LoVo (cell line): ENCODE data around the gene PXYLP1.

Experiments used
- DNase-seq: peaks from one replicate; pipeline ENCODE4 v3.0.0-alpha.2; 2016; ENCODE audit warnings: low spot score

PXYLP1 gene

DNA sequence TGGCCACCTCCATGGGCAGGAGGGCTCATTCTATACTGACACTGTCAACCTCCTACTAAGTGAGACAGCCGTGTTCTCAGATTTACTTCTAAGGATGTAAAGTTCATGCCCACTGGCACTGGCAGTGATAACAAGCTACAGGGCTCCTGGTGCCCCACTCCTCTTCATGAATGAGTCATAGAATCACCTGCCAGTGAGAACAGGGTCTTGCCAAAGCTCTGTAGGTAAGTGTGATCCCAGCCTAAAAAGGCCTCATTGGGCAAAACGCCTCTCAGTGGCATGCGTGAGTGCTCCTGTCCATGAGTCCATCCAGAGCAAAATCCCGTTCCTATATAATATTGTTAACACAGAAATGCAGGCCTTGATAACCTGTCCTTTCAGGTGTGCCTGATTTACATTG, 17.4 kb downstream of the PXYLP1 start:
- DNase-seq, result no peak

DNA sequence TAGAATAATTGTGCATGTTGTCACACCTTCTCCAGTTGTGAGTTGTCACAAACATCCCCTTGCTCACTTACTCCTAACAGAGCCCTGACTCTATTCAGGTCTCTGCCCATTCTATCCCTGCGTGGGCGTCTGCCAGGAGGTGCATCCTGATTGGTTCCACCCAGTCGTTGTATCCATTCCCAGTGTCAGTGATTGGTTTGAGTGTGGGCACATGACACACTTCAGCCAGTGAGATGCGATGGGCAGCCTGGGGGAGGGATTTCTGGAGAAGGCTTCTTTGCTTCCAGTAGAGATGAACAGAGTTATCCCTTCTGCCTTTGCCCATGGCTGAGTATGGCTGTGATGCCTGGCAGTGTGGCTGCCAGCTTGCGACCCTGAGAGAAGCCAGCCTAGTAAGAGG, 18.7 kb downstream of the PXYLP1 start:
- no peak for DNase-seq

DNA sequence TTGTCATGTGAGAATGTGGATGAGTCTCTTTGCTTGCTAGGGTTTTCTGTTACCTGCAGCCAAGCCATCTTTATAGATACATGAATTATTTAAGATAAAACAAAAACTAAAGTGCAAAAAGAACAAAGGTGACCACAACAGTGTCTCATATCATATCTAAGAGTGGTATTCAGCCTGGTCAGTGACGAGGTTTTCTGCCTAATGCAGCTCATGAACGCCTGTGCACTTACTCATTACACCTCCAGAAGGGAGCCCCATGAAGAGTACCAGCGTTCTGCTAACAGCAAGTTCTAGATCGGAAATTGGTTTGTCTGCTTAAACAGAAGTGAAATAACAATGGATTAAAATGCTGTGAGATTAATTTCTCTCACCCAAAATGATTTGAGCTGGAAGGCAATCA, 19.2 kb downstream of the PXYLP1 start:
- DNase-seq, result no peak

DNA sequence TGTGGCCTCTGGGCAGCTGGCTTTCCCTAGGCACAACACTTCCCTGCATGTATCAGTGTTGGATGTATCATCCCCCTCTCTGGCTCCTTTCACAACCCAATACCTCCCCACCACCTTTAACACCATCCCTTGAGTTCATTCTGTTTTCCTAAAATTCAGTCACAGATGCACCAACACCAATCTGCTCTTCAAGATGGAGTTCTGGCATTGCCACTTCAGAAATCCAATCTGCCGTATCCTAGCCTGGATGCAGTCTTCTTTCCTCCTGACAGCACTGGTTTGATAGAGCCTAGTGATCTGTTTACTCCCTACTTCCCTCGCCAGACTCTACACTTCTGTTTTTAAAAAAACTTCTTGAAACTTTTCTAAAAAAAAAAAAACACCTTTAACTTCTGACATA, 21.7 kb downstream of the PXYLP1 start:
- no peak for DNase-seq

DNA sequence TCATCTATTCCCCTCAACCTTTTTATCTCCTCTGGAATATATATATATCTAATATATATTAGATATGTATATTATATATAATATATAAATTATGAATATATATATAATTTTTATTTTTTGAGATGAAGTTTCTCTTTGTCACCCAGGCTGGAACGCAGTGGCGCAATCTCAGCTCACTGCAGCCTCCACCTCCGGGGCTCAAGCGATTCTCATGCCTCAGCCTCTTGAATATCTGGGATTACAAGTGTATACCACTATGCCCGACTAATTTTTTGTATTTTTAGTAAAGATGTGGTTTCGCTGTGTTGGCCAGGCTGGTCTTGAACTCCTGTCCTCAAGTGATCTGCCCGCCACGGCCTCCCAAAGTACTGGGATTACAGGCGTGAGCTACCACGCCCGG, 22.2 kb downstream of the PXYLP1 start:
- DNase-seq, result no peak

DNA sequence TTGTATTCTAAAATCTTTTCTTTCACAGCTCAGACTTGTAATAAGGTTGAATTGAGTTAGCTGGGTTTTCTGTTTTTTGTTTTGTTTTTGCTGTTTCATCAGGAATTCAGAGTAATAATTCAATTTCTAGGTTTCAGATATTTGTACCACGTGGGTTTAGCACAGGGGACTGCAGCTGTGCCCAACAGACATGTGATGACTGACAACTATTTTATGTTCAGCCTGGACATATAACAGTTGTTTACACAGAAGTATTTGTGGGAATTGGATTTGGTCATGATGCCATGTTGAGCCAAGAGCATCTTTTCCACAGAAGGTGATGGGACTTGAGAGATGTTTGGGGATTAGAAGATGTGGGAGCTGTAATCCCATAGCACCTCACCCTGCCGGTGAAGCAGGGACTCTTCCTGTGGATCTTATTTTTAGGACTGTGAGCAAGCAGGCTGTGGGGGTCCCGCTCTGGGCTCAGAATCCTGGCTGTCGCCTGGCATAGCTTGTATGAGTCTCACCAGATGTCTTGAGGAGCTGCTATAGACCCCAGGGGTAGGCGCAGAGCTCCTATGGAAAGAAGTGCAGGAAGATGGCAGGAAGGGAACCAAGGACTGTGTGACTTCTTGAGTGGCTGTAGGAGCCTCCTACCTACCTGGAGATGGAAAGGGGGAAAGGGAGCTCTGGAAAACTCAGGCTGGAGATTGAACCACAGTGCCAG, 23.7 kb downstream of the PXYLP1 start:
- no peak for DNase-seq

DNA sequence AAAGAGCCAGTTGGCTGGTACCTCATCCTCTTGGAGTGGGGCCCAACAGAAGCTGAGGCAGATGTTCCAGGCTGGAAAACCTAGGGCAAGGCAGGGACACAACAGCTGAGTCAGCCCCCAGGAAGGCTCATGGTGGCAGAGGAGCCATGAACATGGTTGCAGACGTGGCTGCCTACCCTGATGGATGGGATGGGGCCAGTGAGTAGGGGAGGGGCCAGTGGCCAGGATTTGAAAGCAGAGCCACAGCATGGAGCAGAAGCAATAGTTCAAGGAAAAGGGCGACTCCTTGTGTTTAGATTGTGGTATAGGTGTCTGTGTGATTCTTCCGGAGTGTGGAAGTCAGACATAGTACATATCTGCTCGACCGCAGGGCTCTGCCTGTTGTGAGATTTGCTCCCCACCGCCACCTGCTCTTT, 24.2 kb downstream of the PXYLP1 start:
- no peak for DNase-seq

DNA sequence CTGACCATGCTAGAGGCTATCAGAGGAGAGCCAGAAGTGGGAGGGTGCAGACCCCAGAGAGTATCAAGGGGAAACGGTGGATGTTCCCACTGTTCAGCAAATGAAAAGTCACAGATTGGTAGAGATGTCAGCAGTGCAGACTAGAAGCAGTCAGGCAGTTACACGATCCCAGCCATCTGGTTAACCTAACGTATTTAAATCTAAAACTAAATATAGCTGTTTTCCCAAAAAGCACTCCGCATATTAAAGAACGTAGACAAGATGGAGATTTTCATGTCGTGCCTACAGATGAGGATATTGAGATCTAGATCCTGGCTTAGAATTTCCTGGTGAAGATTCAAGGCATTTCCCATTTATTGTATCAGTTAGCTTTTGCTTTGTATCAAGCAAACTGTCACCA, 25.2 kb downstream of the PXYLP1 start:
- DNase-seq, result no peak

DNA sequence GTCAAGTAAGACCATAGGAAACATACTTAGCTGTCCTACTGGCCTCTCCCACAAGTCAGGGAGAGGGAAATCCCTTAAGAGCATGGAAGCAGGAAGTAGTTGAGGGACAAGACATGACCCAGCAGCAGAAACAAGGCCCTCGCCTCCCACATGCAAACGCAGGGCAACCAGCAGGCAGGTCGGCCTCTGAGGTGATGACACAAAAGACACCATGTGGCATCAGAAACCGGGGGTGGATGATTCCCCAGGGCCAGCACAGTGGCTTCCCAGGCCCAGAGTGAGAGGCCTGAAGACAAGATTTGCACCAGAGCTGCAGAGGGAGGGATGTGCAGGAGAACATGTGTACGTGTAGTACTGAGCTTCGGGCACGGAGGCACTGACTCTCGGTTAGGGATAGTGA, 26.3 kb downstream of the PXYLP1 start:
- no peak for DNase-seq

DNA sequence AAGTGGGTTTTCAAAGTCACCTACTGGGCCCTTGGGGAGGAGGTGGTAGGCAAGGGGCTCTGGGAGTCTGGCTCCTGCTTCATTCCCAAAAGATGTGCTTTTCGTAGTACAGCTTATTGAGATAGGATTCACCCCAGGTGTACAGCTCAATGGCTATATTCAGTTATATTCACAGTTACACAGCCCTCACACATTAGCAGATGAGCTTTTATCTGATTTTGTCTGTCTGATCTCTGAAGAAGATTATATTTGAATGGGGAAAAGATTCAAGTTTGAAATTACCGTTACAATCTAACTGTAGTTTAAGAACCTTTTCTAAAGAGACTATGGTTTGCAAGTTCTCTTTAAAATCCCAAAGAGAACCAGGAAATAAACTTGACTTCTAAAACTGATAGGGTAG, 27.3 kb downstream of the PXYLP1 start:
- DNase-seq, result no peak

DNA sequence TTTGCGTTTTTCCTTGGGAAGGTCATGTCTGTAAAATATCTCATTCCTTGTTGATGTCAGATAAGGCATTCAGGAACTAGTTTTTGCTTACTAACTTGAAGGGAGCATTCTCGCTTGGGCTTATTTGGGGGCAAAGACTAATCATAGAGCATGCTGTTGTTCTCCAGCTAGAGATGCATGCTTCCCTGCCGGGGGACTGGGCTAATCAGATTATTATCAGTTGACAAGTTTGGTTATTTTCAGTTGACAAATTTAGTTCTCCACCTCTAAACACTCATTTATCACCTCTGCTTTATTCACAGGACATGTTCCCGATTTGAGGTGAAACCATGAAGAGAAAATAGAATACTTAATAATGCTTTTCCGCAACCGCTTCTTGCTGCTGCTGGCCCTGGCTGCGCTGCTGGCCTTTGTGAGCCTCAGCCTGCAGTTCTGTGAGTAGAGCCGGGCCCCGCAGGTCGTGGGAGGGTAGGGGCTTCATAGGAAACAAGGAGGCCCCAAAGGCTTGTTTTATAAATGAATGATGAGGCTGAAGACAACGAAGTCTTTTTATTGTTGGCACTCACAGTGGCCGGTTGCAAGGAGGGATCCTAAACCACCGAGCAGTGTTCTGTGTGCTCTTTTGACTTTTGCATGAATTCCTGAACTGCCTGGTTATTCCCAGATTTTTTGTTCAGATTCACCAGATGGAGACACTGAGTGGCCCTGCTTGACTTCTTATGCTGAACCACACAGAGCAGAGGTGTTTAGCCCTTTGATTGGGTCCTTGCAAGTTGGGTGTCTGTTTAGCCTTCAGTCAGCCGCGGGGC, 28.4 kb downstream of the PXYLP1 start:
- no peak for DNase-seq

DNA sequence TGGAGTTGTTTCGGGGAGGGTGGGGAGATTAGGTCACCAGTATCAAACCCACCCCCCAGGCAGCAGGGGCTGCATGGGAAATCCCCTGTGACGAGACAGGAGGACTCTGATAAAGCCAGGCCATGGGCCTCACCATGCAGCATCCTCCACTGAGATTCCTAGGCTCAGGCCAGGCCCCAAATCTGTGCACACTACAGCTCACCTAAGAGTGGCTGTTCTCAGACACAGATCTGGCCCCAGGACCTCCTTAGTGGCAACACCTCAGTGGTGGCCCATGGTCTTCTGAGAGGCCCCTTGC, 29.0 kb downstream of the PXYLP1 start:
- DNase-seq, result no peak

DNA sequence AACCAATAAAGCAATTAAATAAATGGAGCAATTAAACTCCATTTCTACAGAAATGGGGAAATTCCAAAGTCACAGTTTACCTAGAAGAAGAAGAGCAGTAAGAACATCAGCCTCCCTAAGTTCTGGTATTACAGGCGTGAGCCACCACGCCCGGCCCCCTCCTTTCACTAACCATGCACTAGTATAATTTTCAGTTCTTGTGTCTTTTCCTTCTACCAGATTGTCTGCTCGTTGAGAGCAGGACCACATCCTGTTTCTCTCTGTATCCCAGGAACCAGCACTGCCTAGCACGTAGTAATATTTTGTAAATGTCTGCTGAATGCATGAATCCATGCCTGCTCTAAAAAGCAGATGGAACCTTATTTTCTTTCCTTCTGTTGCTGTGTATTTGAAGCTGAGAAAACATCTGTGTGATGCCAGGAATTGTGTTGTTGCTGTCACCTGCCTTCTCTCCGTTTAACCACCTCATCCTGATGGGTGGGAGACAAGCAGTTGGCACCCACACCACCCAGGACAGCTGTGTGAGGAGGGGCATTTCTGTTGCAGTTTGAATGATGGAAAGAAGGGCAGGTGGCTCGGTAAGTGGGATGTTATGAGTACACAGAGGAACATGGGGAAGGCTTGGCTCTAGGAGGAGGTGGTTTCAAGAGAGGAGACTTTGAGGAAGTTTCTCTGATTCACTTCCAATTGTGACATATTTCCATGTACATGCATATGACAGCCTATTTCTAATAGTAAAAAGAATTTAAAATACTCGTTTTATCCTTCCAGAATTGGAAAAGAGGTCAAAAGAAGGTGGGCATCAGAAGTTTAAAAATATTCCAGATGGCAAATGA, 30.1 kb downstream of the PXYLP1 start:
- DNase-seq, result no peak

DNA sequence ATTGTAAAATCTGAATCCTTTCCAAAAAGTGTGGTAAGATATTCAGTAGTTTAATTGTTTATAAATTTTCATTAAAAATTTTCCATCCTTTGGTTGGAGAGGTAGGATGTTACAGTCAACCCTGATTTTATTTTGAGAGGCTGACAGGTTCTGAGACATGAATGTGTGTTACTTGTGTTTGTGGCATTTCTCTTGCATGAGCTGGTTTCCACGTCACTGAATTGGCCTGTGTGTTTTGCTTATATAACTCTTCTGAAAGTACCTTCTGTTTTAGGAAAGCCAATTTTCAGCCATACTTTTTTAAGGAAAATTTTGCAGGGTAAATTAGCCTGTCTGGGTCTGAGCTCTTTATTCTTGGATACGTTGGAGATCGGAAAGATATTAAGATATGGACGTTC, 30.7 kb downstream of the PXYLP1 start:
- no peak for DNase-seq

DNA sequence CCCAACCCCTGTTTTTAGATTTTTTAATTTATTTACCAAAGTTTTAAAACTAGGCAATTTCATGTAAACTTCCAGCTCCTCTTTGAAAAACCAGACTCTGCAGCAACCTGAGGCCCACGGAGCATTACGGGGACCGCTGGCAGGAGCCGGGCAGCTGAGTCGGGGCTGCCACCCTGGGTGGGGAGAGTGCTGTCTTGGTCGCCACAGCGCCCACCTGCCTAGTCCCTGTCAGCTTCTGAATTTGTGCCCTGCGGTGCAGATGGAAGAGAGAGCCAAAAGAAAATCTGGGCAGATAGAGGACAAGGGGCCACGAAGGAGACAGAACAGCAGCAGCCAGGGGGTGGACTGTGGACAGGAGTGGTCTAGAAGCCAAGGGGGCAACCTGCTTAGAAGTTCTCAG, 34.6 kb downstream of the PXYLP1 start:
- no peak for DNase-seq

DNA sequence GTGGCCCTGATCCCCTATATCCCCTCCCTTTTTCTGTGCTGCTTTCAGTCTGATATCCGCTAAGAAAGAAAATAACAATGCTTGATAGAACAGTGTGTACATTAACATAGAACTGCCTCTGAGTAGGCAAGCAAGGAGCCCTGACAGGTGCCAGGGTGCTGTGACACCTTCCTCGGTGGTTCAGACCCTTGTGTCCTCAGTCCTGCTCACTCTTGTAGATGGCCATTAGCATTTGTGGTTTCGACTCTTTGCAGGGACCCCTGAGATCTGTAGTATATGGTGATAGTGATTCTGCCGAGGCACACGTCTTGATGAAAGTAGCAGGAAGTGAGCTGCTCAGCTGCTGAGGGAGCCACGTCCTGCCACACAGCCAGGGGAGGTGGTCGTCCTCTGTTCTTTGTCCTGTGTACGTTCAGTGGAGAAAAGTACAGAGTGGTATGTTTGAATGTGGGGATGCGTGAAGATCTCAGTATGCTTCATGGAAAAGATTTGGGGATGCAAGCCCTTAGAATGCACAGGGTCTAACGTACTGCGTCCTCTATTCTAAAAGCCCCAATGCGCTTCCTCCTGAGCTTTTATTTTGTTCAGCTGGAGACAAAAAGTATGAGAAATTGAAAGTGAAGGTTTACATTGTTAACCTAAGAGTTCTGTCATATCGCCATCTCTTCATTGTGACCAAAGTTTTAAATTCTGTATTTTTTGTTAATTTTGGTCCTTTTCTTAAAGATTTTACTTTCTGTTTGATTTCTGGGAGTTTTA, 35.4 kb downstream of the PXYLP1 start:
- no peak for DNase-seq

DNA sequence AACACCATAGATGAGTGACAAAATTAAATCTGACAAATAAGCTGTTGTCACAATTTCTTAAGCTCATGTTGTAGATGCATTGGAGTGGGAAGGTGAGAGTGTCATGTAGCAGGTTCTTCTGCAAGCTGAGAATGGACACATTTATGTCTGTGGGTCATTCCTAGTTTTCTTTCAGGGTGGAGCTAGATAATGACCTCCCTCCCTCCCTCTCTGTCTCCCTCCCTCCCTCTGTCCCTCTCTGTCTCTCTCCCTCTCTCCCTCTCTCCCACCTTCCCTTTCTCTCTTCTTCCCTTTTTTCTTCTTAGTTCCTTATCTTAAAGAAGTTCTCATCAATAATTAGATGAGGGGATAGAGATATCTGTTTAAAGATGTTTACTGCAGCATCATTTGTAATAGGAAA, 36.0 kb downstream of the PXYLP1 start:
- no peak for DNase-seq

DNA sequence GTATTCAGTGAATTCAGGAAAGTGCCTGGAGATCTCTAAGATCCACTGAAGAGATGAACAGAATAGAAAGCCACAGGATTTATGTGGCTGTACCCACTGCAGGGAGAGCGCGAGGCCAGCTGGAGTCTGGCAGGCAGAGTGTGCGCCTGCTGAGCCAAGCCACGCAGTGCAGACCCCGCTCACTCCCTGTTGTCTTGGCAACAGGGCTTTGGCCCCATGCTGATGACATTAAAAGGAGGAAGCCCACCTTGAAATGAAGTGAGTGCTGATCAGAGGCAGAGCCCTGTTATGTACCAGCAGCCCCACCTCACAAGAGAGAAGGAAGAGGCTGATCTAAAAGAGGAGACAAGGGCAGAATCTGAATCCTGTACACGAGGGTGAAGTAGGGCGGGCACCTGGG, 36.7 kb downstream of the PXYLP1 start:
- no peak for DNase-seq

DNA sequence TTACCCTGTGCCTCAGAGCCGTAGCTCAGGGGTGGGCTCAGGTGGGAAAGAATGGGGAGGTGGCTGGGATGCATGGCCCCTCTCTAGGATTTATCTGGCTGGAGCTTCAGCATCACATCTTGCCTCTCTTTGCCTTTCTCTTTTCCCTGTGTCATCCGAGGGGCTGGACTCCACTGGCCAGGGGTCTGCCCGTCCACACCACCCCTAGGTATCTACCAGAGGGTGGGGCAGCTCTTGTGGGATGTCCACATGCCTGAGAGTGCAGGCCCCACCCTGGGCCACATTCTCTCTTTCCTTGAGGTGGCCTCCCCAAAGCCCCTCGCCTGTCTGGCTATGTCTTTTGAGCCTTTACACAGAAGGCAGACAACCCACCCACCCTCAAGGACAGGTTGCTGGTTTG, 37.2 kb downstream of the PXYLP1 start:
- DNase-seq, result no peak

DNA sequence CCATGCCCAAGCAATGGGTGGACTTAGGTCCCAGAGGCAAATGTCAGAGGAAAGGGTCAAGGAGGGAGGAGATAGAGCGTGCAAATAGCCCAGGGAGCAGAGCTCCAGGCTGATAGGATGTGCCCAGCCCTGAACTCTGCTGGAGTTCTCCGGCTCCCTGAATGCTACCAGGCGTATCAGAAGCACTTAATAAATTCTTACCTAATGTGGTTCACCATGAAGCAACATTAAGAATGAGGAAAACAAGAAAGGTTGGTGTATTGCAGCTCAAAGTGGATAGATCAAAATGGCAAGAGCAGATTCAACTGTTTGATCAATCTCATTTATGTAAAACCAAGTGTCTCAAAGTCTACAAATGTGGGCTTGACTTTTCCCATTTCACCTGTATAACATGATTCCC, 38.3 kb downstream of the PXYLP1 start:
- no peak for DNase-seq

DNA sequence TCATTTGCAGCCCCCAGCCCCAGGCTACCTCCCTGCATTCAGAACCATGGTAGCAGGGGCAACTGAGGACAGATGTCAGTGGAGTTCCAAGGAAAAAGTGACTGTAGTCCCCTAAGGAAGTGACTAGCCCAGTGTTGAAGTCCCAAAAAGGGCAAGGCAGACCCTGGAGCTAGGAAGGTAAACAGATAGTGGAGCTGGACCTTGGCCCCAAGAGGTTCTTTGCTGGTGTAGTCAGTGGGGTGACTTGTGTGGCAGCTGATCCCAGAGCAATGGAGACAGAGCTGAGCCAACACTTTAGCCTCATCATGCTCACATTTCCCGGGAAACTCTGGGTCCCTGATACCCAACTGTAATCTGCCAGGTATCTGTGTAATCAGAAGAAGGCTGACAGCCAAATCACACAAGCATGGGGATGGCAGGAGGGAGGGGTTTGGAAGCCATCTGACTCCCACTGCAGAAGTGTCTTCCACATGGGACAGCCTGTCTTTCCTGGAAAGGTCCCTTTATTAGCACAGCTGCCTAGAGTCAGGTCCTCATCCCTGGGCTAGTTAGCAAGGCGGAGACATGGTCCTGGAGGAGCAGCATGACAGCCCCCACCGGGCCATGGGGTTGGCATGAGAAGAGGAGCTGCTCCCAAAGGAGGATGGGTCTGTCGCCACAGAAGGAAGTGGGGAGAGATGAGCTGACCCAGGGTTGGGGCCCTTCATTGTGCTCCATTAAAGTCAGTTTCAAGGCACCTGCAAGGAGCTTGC, 39.8 kb downstream of the PXYLP1 start:
- no peak for DNase-seq
